MCF 10A (cell line): ENCODE results near the gene HECTD2. TPM values are rescaled to one million over a fixed set of nuclear protein-coding genes. Genes with fewer than 3 reads are reported as not detected.
"Not testable (repeated sequence)": the region's sequence is repeated elsewhere in the genome, so short reads cannot be mapped to it uniquely, and the experiment has no call there.

Experiments used
- Bru-seq: library from RNA; stranded (reverse); fragments of 400-500 nt; gene quantifications from one replicate; lab custom pipeline; 2021; lab: Mats Ljungman, UMichigan
- BruChase-seq, 2 experiments: library from RNA; stranded (reverse); fragments of 400-500 nt; gene quantifications; one replicate each; lab custom pipeline; 2021; lab: Mats Ljungman, UMichigan
- BruUV-seq: library from RNA; stranded (reverse); fragments of 400-500 nt; replicated peaks from 2 replicates; lab custom pipeline; 2021; lab: Mats Ljungman, UMichigan
- CTCF ChIA-PET: fragments of 300-600 bp; sonication (Branson Sonifier 250); formaldehyde crosslinking; extraction: SDS; loops from one replicate; lab custom pipeline; 2021; ENCODE audit warnings: antibody characterized with exemption, inconsistent platforms; lab: Yijun Ruan, JAX
- POLR2A ChIA-PET: fragments of 300-600, 350-650 bp; sonication (Branson Sonifier 250); formaldehyde crosslinking; extraction: SDS; loops from one replicate; lab custom pipeline; 2020; ENCODE audit warnings: antibody characterized with exemption, inconsistent platforms; lab: Yijun Ruan, JAX
- DNase-seq: peaks from one replicate; pipeline ENCODE4 v3.0.0-alpha.2; 2018; ENCODE audit not compliant: unreplicated experiment
- H3K27ac Mint-ChIP-seq: one replicate; pipeline ENCODE4 v1.8.0; 2022; ENCODE audit warnings: mild to moderate bottlenecking, low read depth, mixed read lengths; ENCODE audit not compliant: unreplicated experiment
- H3K27me3 Mint-ChIP-seq: one replicate; pipeline ENCODE4 v1.8.0; 2022; ENCODE audit warnings: mixed read lengths; ENCODE audit not compliant: insufficient read depth, unreplicated experiment
- H3K36me3 Mint-ChIP-seq: one replicate; pipeline ENCODE4 v1.8.0; 2022; ENCODE audit warnings: mild to moderate bottlenecking, moderate library complexity, mixed read lengths; ENCODE audit not compliant: insufficient read depth, unreplicated experiment
- H3K4me1 Mint-ChIP-seq: one replicate; pipeline ENCODE4 v1.8.0; 2022; ENCODE audit warnings: mixed read lengths; ENCODE audit not compliant: insufficient read depth, unreplicated experiment
- H3K4me3 Mint-ChIP-seq: one replicate; pipeline ENCODE4 v1.8.0; 2022; ENCODE audit warnings: mild to moderate bottlenecking, moderate library complexity, mixed read lengths; ENCODE audit not compliant: unreplicated experiment
- H3K9me3 Mint-ChIP-seq: one replicate; pipeline ENCODE4 v1.8.0; 2022; ENCODE audit warnings: mixed read lengths; ENCODE audit not compliant: unreplicated experiment
- intact Hi-C: fragments of 100-400 bp; cut with micrococcal nuclease; formaldehyde crosslinking; loops from 2 replicates; pipeline ENCODE4 v1.14.1; 2022
- long read RNA-seq: library from polyadenylated mRNA; stranded (forward); transcript quantifications from one replicate; pipeline ENCODE4 v2.0.0, GENCODE V29; 2022
- total RNA-seq: library from RNA; stranded (reverse); gene quantifications from 2 replicates; pipeline ENCODE4 v1.2.3, GENCODE V29; 2022
- TF ChIP-seq, protein P1 (sequence below): fragments of 200-600 bp; IDR thresholded peaks from one replicate; pipeline ENCODE4 v1.8.0; 2022; ENCODE audit warnings: antibody characterized with exemption, mild to moderate bottlenecking; ENCODE audit not compliant: unreplicated experiment

Gene HECTD2, protein sequence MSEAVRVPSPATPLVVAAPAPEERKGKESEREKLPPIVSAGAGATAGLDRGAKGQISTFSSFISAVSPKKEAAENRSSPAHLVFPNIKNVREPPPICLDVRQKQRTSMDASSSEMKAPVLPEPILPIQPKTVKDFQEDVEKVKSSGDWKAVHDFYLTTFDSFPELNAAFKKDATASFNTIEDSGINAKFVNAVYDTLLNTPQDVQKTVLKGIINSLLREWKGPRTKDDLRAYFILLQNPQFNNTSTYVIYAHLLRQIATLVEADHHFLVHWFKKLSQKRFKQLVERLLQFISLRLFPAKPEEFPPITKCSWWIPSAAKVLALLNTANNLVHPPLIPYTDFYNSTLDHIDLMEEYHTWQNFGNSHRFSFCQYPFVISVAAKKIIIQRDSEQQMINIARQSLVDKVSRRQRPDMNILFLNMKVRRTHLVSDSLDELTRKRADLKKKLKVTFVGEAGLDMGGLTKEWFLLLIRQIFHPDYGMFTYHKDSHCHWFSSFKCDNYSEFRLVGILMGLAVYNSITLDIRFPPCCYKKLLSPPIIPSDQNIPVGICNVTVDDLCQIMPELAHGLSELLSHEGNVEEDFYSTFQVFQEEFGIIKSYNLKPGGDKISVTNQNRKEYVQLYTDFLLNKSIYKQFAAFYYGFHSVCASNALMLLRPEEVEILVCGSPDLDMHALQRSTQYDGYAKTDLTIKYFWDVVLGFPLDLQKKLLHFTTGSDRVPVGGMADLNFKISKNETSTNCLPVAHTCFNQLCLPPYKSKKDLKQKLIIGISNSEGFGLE
- 5.9 and 8.2 TPM in 2 replicates for total RNA-seq
- Bru-seq, nascent RNA, result percentile 69 among the genes with signal in this experiment
- percentile 64 among the genes with signal in this experiment for BruChase-seq, experiment 1, labeled RNA remaining after a 6-hour chase
- percentile 66 among the genes with signal in this experiment for BruChase-seq, experiment 2, labeled RNA remaining after a 2-hour chase
- long read RNA-seq, full-length matches to known transcripts, result 2 of 8 reads
- long read RNA-seq, partial matches to known transcripts, result 1 of 8 reads
- long read RNA-seq, other reads (novel, unspliced or antisense), result 5 of 8 reads

- Mint-ChIP-seq H3K4me3 (peak within 1 kb of the TSS; percentile 95), H3K9me3 (no peaks in the 10 kb centered on the region), H3K27ac (peak within 1 kb of the TSS; percentile 99), H3K36me3 (peaks cover 6% of the 10 kb centered on the region), H3K27me3 (no peaks in the 10 kb centered on the region), H3K4me1 (peaks cover 7% of the 10 kb centered on the region)
- POLR2A ChIA-PET, result interaction anchor here (1.1 to 5.0 kb wide), 5 partner anchors 12 to 503 kb away, joined by 3 to 38 read pairs (median 6); no protein-coding TSS in a partner anchor
- CTCF ChIA-PET, result interaction anchor here (0.6 to 3.4 kb wide), 4 partner anchors 112 to 468 kb away, joined by 3 to 24 read pairs (median 4); no protein-coding TSS in a partner anchor
- no TSS peak for BruUV-seq
- intact Hi-C loops, result loop anchor here (2.0 to 10.0 kb wide), 3 partner anchors 21 to 505 kb away; no protein-coding TSS in a partner anchor
- peak; percentile 72 for DNase-seq
- TF ChIP-seq, protein P1, sequence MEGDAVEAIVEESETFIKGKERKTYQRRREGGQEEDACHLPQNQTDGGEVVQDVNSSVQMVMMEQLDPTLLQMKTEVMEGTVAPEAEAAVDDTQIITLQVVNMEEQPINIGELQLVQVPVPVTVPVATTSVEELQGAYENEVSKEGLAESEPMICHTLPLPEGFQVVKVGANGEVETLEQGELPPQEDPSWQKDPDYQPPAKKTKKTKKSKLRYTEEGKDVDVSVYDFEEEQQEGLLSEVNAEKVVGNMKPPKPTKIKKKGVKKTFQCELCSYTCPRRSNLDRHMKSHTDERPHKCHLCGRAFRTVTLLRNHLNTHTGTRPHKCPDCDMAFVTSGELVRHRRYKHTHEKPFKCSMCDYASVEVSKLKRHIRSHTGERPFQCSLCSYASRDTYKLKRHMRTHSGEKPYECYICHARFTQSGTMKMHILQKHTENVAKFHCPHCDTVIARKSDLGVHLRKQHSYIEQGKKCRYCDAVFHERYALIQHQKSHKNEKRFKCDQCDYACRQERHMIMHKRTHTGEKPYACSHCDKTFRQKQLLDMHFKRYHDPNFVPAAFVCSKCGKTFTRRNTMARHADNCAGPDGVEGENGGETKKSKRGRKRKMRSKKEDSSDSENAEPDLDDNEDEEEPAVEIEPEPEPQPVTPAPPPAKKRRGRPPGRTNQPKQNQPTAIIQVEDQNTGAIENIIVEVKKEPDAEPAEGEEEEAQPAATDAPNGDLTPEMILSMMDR, result peak; percentile 37
Measured at GRCh38 chr10:91409869-91410637, at the start of gene HECTD2. HECTD2 (plus strand) TSS chr10:91410344; CDS start chr10:91410439, 95 bp downstream.

DNA sequence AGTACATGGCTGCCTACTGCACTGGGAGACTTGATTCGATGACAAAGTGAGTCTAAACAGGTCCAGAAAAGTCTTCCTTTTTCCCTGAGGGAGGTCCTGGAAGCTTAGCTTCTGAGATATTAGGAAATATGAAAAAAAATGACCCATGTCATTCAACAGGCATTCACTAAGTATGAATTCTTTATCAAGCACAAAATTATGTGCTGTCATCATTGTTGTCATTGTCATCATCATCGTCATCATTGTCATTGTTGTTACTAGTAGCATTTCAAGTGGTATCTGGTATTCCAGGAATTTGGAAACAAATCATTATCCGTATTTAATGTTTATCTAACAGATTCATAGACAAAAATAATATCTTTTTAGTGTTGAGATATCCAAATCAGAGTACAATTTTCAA lies 49.7 kb upstream of the HECTD2 start:
- TF ChIP-seq, protein P1, result no peak
- BruUV-seq, result no TSS peak
- peaks cover 22% of the 10 kb centered on the region for H3K9me3 Mint-ChIP-seq
- DNase-seq, result no peak
- ChIA-PET POLR2A (no interaction called here), CTCF (interaction anchor here (2.4 kb wide), 1 partner anchor 61 kb away, joined by 15 read pairs; no protein-coding TSS in a partner anchor)
- H3K36me3 Mint-ChIP-seq, result no peaks in the 10 kb centered on the region
- no peak overlapping the region for H3K27ac Mint-ChIP-seq
- no peak overlapping the region for H3K4me3 Mint-ChIP-seq
- intact Hi-C loops, result no loop called here
- H3K4me1 Mint-ChIP-seq, result no peaks in the 10 kb centered on the region
- no peaks in the 10 kb centered on the region for H3K27me3 Mint-ChIP-seq

GRCh38 chr10:91365519-91365918 lies 44.6 kb upstream of the HECTD2 start:
- H3K4me1 Mint-ChIP-seq, H3K27ac Mint-ChIP-seq, intact Hi-C loops, DNase-seq, H3K27me3 Mint-ChIP-seq, CTCF ChIA-PET, H3K36me3 Mint-ChIP-seq, POLR2A ChIA-PET, BruUV-seq, H3K4me3 Mint-ChIP-seq: not testable (repeated sequence)
- peaks cover 22% of the 10 kb centered on the region for H3K9me3 Mint-ChIP-seq

- TF ChIP-seq, protein P1, result no peak
- peaks cover 17% of the 10 kb centered on the region for H3K9me3 Mint-ChIP-seq
- H3K27ac Mint-ChIP-seq, result no peak overlapping the region
- intact Hi-C loops, result no loop called here
- peaks cover 9% of the 10 kb centered on the region for H3K4me1 Mint-ChIP-seq
- H3K4me3 Mint-ChIP-seq, result no peak overlapping the region
- no TSS peak for BruUV-seq
- no peaks in the 10 kb centered on the region for H3K36me3 Mint-ChIP-seq
- POLR2A ChIA-PET, result no interaction called here
- H3K27me3 Mint-ChIP-seq, result no peaks in the 10 kb centered on the region
- CTCF ChIA-PET, result interaction anchor here (0.6 to 1.4 kb wide), 3 partner anchors 68 to 154 kb away, joined by 3 to 4 read pairs (median 4); no protein-coding TSS in a partner anchor
- DNase-seq, result peak; percentile 16
Measured at GRCh38 chr10:91366704-91367103, 43.4 kb upstream of the HECTD2 start.
